HCT116 (cell line): ENCODE data around the gene PALMD.

Experiments
- CEBPB ChIP-seq: IDR thresholded peaks from 2 replicates; pipeline ENCODE4 v1.6.1; 2012; ENCODE audit warnings: low read depth
- EZH2 ChIP-seq: fragments of 200-600 bp; sonication (generic); IDR thresholded peaks from 2 replicates; pipeline ENCODE4 v1.6.1; 2017; ENCODE audit warnings: antibody characterized with exemption, mixed run types
- EZH2phosphoT487 ChIP-seq: fragments of 200-600 bp; IDR thresholded peaks from 2 replicates; pipeline ENCODE4 v1.6.1; 2018; ENCODE audit warnings: antibody characterized with exemption, borderline replicate concordance
- JUND ChIP-seq: IDR thresholded peaks from 2 replicates; pipeline ENCODE4 v1.6.1; 2012
- POLR2A ChIP-seq: IDR thresholded peaks from 2 replicates; pipeline ENCODE4 v1.7.0; 2011; ENCODE audit warnings: borderline replicate concordance; ENCODE audit not compliant: insufficient read depth, insufficient read length; ENCODE audit errors: extremely low read depth
- RAD21 ChIP-seq: IDR thresholded peaks from 2 replicates; pipeline ENCODE4 v1.6.1; 2012; ENCODE audit warnings: low read depth, mild to moderate bottlenecking
- YY1 ChIP-seq: IDR thresholded peaks from 2 replicates; pipeline ENCODE4 v1.6.1; 2011; ENCODE audit warnings: low read length, low read depth, moderate library complexity, mild to moderate bottlenecking; ENCODE audit not compliant: insufficient replicate concordance; ENCODE audit errors: extremely low read depth
- TF ChIP-seq, protein P1 (sequence below), 3 experiments: fragments of 200-600 bp in 1 of 3; sonication (generic) in 1 of 3; IDR thresholded peaks in 2 of 3; conservative IDR thresholded peaks in 1 of 3; 2 replicates each; pipeline ENCODE4 v1.5.1; 2012 to 2017; ENCODE audit warnings: low read depth in 2 of 3, low read length in 2 of 3, antibody characterized with exemption in 1 of 3, borderline replicate concordance in 1 of 3, control low read depth in 1 of 3, mild to moderate bottlenecking in 1 of 3, mixed read lengths in 1 of 3, mixed run types in 1 of 3, moderate library complexity in 1 of 3; ENCODE audit not compliant: insufficient read depth in 1 of 3
- TF ChIP-seq, protein P2 (sequence below): IDR thresholded peaks from 2 replicates; pipeline ENCODE4 v1.6.1; 2012; ENCODE audit warnings: low read depth
- TF ChIP-seq, protein P3 (sequence below): IDR thresholded peaks from 2 replicates; pipeline ENCODE4 v1.6.1; 2012
- TF ChIP-seq, protein P4 (sequence below): IDR thresholded peaks from 2 replicates; pipeline ENCODE4 v1.6.1; 2011; ENCODE audit warnings: mild to moderate bottlenecking, low read length, moderate library complexity; ENCODE audit not compliant: insufficient replicate concordance; ENCODE audit errors: extremely low read depth

DNA sequence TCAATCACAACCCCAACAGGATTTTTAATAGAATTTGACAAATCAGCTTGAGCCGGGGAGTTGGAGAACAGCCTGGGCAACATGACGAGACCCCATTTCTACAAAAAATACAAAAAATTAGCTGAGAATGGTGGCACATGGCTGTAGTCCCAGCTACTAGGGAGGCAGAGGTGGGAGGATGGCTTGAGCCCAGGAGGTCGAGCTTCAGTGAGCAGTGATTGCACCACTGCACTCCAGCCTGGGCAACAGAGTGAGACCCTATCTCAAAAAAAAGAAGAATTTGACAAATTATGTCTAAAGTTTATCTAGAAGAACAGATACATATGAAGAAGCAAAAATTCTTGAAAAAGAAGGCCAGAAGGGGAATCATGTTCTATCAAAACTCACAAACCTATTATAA, 77.3 kb downstream of the PALMD start:
- TF ChIP-seq JUND (no peak), CEBPB (no peak), YY1 (no peak), POLR2A (no peak), EZH2 (no peak), EZH2phosphoT487 (no peak), RAD21 (no peak)
- TF ChIP-seq, protein P1, sequence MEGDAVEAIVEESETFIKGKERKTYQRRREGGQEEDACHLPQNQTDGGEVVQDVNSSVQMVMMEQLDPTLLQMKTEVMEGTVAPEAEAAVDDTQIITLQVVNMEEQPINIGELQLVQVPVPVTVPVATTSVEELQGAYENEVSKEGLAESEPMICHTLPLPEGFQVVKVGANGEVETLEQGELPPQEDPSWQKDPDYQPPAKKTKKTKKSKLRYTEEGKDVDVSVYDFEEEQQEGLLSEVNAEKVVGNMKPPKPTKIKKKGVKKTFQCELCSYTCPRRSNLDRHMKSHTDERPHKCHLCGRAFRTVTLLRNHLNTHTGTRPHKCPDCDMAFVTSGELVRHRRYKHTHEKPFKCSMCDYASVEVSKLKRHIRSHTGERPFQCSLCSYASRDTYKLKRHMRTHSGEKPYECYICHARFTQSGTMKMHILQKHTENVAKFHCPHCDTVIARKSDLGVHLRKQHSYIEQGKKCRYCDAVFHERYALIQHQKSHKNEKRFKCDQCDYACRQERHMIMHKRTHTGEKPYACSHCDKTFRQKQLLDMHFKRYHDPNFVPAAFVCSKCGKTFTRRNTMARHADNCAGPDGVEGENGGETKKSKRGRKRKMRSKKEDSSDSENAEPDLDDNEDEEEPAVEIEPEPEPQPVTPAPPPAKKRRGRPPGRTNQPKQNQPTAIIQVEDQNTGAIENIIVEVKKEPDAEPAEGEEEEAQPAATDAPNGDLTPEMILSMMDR (IDR thresholded peaks at IDR 0.05 in 2 of 3, conservative IDR thresholded peaks at IDR 0.05 in 1 of 3; ENCODE audit: borderline replicate concordance in 1 of 3, insufficient read depth in 1 of 3, low read depth in 2 of 3, low read length in 2 of 3), result no peak
- TF ChIP-seq, protein P2, sequence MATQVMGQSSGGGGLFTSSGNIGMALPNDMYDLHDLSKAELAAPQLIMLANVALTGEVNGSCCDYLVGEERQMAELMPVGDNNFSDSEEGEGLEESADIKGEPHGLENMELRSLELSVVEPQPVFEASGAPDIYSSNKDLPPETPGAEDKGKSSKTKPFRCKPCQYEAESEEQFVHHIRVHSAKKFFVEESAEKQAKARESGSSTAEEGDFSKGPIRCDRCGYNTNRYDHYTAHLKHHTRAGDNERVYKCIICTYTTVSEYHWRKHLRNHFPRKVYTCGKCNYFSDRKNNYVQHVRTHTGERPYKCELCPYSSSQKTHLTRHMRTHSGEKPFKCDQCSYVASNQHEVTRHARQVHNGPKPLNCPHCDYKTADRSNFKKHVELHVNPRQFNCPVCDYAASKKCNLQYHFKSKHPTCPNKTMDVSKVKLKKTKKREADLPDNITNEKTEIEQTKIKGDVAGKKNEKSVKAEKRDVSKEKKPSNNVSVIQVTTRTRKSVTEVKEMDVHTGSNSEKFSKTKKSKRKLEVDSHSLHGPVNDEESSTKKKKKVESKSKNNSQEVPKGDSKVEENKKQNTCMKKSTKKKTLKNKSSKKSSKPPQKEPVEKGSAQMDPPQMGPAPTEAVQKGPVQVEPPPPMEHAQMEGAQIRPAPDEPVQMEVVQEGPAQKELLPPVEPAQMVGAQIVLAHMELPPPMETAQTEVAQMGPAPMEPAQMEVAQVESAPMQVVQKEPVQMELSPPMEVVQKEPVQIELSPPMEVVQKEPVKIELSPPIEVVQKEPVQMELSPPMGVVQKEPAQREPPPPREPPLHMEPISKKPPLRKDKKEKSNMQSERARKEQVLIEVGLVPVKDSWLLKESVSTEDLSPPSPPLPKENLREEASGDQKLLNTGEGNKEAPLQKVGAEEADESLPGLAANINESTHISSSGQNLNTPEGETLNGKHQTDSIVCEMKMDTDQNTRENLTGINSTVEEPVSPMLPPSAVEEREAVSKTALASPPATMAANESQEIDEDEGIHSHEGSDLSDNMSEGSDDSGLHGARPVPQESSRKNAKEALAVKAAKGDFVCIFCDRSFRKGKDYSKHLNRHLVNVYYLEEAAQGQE, result no peak
- TF ChIP-seq, protein P3, sequence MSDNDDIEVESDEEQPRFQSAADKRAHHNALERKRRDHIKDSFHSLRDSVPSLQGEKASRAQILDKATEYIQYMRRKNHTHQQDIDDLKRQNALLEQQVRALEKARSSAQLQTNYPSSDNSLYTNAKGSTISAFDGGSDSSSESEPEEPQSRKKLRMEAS, result no peak
- TF ChIP-seq, protein P4, sequence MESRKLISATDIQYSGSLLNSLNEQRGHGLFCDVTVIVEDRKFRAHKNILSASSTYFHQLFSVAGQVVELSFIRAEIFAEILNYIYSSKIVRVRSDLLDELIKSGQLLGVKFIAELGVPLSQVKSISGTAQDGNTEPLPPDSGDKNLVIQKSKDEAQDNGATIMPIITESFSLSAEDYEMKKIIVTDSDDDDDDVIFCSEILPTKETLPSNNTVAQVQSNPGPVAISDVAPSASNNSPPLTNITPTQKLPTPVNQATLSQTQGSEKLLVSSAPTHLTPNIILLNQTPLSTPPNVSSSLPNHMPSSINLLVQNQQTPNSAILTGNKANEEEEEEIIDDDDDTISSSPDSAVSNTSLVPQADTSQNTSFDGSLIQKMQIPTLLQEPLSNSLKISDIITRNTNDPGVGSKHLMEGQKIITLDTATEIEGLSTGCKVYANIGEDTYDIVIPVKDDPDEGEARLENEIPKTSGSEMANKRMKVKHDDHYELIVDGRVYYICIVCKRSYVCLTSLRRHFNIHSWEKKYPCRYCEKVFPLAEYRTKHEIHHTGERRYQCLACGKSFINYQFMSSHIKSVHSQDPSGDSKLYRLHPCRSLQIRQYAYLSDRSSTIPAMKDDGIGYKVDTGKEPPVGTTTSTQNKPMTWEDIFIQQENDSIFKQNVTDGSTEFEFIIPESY, result no peak
